HUES48 (cell line): ENCODE results near the gene CTR9.

Experiments used
- H3K27ac ChIP-seq: one replicate; pipeline ENCODE4 v1.7.0; 2013; ENCODE audit warnings: low read depth, low read length, inconsistent platforms
- H3K27me3 ChIP-seq: 2 replicates; pipeline ENCODE4 v1.6.1; 2013; ENCODE audit warnings: mild to moderate bottlenecking, low read length; ENCODE audit not compliant: control insufficient read depth, insufficient read depth
- H3K36me3 ChIP-seq: 2 replicates; pipeline ENCODE4 v1.6.1; 2013; ENCODE audit warnings: low read length; ENCODE audit not compliant: control insufficient read depth, insufficient read depth
- H3K4me1 ChIP-seq: 2 replicates; pipeline ENCODE4 v1.6.1; 2013; ENCODE audit warnings: mild to moderate bottlenecking, low read length; ENCODE audit not compliant: control insufficient read depth, insufficient read depth
- H3K4me3 ChIP-seq: 2 replicates; pipeline ENCODE4 v1.5.1; 2013; ENCODE audit warnings: mild to moderate bottlenecking, low read depth, low read length
- H3K9ac ChIP-seq: 2 replicates; pipeline ENCODE4 v1.6.1; 2013; ENCODE audit warnings: mild to moderate bottlenecking, low read depth, low read length, moderate library complexity
- H3K9me3 ChIP-seq: 2 replicates; pipeline ENCODE4 v1.6.1; 2013; ENCODE audit warnings: low read length; ENCODE audit not compliant: control insufficient read depth, insufficient read depth

Gene CTR9

DNA sequence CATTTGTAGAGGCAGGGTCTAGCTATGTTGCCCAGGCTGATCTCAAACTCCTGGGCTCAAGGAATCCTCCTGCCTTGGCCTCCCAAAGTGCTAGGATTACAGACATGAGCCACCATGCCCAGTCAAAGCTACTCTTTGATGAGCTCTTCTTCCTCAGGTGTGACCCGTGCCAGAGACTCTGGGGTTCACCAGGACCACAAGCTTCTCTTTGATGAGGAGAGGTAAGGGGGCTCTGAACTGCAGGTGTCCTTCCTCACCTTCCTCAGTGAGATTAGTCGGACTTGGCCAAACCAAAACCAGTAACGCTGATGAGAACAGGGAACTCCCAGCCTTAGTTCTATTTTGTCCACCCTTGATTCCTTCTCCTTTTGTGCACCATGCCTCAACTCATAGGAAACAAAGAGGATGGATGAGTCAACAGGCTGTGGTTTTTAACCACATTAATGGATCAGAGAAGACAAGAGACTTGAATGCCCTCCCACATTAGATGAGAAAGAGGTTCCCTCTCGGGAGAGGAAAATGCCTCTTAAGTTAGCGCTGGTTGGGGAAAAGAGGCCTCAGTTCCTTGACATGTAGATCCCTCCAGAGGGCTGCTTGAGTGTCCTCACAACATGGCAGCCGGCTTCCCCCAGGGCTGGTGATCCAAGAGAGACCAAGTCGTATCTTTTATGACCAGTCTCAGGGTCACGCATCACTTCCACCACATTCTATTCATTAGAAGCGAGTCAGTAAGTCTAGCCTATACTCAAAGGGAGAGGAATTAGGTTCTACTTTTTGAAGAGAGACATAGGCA lies 25.7 kb upstream of the CTR9 start:
- H3K27ac ChIP-seq = no peak overlapping the region
- H3K4me3 ChIP-seq = no peak overlapping the region
- H3K27me3 ChIP-seq = no peaks in the 10 kb centered on the region
- H3K9ac ChIP-seq = no peak overlapping the region
- H3K36me3 ChIP-seq = no peaks in the 10 kb centered on the region
- H3K9me3 ChIP-seq = no peaks in the 10 kb centered on the region
- H3K4me1 ChIP-seq = no peaks in the 10 kb centered on the region

DNA sequence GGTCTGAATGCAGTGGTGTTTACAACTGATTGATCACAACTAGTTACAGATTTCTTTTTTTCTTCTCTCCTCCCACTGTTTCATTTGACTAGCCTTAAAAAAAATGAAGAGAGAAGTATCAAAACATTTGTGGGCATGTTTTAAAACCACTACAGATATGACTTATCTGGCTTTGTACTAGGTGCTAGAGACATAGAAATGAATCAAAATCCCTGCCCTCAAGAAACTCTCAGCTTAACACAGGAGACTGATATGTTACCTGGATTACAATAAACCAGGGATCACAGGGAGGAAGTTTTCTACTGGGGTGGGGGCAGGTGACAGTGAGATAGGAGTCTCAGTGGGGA lies 25.2 kb upstream of the CTR9 start:
- Histone ChIP-seq H3K9me3 (no peaks in the 10 kb centered on the region), H3K27ac (no peak overlapping the region), H3K4me1 (no peaks in the 10 kb centered on the region), H3K4me3 (no peak overlapping the region), H3K9ac (no peak overlapping the region), H3K27me3 (no peaks in the 10 kb centered on the region), H3K36me3 (no peaks in the 10 kb centered on the region)

DNA sequence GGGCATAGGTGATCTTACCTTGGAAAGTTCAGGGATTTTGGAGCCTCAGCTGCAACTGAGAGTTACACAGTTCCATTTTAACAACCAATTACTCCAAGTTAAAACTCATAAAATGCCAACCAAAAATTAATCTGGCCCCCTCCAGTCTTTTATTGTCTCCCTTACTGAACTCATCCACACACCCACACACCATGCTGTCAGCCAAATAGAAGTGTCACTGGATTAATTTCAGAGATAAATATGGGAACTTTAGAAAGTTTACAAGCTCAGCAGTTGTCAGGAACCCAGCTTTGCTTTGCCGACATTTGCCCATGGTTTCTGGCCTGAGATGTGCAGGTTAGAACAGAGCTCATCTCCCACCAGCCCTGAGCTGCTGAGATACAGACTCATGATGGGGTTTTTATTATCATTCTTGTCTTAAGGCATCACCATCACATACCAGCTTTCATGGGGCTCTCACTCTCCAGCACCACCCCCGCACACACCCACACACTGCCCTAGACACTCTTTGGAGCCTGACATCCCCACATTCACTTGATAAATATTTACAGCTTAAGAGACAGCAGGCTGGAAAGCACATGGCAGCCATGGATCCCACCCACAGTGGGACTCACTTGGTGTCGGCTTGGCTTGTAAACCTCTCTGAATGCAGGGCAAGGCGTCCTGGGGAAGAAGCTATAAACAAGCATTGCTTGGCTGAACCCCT lies 23.7 kb upstream of the CTR9 start:
- Histone ChIP-seq H3K36me3 (no peaks in the 10 kb centered on the region), H3K27me3 (no peaks in the 10 kb centered on the region), H3K9me3 (no peaks in the 10 kb centered on the region), H3K27ac (no peak overlapping the region), H3K4me3 (no peak overlapping the region), H3K4me1 (no peaks in the 10 kb centered on the region), H3K9ac (no peak overlapping the region)

DNA sequence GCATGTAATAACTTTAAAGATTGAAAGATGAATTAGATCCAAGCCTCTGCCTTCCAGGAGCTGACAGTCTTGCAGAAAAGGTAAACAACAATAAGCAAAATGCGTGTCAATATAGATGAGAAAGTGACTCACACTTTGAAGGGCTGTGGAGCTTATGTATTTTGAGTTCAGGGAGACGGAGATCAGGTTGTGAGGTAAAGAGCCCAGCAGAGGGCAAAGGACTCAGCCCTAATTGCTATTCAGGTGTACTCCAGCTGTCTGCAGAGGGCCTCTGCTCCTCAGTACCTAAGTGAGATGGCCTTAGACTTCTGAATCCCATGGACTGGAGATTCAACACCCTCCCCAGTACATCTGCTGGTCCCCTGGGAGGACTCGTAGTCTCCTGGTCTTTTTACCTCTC lies 22.9 kb upstream of the CTR9 start:
- Histone ChIP-seq H3K4me3 (peak overlapping the region; percentile 78; the same call in 1 of the 2 replicates), H3K27me3 (no peaks in the 10 kb centered on the region), H3K4me1 (no peaks in the 10 kb centered on the region)

DNA sequence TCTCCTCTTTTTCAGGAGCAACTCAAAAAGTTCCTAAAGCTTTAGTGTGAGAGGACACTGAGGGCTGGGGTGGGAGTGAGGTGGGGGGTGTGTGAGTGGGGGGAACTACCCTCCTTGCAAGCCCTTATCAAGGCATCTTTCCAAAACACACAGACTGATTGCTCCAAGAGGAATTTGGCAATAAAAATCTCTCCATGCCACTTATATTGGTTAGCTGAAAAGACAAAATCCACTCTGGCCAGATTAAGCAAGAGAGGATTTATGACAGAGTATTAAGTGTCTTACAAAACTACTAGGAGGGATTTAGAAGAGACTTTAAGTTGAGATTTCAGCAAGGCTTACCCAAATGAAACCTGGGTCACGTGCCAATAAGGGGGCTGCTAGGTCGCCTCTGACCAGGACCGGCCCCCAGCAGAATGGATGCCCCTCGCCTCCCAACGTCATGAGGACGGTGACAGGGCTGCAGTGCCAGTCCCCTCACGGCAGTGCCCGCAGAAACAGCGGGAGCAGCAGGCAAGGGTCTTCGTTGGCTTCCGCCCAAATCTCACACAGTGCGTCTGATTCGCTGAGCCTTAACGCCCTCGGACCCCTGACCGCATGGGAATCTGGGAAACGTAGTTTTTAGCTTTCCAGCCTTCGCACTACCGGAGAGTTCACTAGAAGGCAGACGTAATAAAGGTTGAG lies 22.1 kb upstream of the CTR9 start:
- Histone ChIP-seq H3K27me3 (no peaks in the 10 kb centered on the region), H3K4me3 (peak overlapping the region; percentile 78), H3K36me3 (no peaks in the 10 kb centered on the region), H3K4me1 (no peaks in the 10 kb centered on the region), H3K27ac (no peak overlapping the region), H3K9me3 (no peaks in the 10 kb centered on the region), H3K9ac (peak overlapping the region; percentile 54; the same call in 1 of the 2 replicates)

More for the DNA sequence above, 22.9 kb upstream of the CTR9 start:
- no peak overlapping the region for H3K9ac ChIP-seq
- no peaks in the 10 kb centered on the region for H3K9me3 ChIP-seq
- H3K27ac ChIP-seq = no peak overlapping the region
- no peaks in the 10 kb centered on the region for H3K36me3 ChIP-seq

DNA sequence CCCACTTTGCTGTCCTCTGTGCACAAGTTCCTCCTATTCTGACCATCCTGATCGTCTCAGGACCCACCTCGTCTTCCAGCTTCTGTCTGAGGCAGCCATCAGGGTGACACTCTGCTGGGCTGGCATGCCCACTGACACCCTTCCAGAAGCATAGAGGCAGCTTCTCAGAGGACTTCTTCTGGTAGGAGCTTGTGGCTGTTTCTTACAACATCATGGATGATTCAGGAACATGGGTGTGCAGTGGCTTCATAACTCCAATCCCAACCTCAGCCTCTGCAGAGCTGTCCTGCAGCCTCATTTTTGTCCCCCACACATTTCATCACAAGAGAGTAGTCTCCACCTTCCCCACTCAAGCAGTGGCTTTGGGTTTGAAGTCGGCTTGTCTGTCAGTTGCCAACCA lies 20.9 kb upstream of the CTR9 start:
- H3K9ac ChIP-seq = no peak overlapping the region
- no peaks in the 10 kb centered on the region for H3K27me3 ChIP-seq
- no peaks in the 10 kb centered on the region for H3K36me3 ChIP-seq
- H3K27ac ChIP-seq = no peak overlapping the region
- H3K9me3 ChIP-seq = no peaks in the 10 kb centered on the region
- H3K4me1 ChIP-seq = no peaks in the 10 kb centered on the region
- no peak overlapping the region for H3K4me3 ChIP-seq

DNA sequence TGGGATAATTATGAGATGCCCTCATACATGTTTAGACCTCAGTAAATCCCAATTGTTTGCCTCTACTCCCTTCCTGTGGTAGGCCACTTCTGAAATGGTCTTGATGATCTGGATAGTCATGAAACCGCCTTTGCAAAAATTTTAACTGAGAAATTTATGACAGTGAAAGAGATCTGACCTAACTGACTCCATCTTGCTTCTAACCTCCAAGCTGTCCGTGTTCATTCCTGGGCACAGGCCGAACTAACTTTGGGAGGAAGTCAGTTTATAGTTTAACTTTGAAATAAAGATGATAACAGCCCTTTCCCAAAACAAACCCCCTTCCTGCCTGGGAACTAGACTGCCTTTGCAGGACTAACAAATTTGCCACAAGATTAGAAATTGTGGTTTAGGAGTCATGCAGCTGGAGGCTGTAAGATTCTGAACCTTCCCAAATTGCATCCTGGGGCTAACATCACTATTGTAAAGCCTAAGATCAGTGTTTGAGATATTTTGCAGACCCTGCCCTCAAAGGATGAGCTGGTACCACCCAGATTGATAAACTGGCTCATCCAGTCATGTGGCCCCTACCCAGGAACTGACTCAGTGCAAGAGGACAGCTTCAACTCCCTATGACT lies 19.9 kb upstream of the CTR9 start:
- H3K27me3 ChIP-seq = no peaks in the 10 kb centered on the region

DNA sequence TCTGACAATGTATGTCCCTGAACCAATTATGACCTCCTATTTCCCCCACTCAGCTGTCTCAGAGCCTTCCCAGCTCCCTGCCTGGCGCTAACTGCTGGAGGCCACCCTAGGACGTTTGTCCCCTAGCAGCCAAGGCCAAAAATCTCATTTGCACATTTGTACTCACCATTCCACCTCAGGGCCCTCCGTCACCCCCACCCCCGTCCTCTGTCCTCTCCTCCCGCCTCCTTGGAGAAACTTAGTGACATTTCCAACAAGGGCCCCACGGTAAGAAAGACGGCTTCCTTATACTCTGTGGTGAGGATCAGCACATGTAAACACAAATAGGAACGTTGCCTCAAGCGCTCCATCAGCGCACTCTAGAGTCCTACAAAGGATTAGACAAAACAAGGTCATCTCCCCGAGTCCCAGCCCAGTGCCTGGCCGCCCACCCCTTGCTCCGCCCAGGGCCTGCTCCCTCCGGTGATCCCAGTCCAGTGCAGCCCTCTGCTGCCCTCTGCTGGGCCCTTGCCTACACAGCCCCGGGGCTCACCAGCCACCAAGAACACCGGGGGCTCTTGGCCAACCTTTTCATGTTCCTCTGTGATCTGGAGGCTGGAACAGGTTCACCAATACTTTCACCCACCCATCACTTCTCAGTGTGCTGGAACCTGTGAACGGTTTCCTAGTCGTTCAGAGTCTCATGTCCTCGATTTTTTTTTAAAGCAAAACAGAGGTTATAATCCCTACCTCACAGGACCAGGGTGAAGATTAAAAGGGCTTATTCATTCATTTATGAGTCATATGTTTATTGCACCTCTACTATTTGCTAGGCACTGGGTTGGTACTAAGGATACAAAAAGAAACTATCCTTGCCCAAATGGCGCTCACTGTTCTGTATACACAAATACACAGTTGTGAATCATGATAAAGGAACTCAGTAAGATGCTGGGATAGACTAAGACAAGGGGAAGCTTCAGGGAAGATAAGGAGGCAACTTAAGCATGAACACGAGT lies 15.3 kb upstream of the CTR9 start:
- Histone ChIP-seq H3K9me3 (no peaks in the 10 kb centered on the region), H3K4me1 (0 out of 2 replicates have a peak, but pooled peaks cover 3% of the 10 kb centered on the region), H3K4me3 (peak overlapping the region; percentile 46), H3K27ac (no peak overlapping the region), H3K36me3 (no peaks in the 10 kb centered on the region), H3K27me3 (no peaks in the 10 kb centered on the region), H3K9ac (0 out of 2 replicates have a peak overlapping the region, but pooled peaks have one; percentile 13)

More for the DNA sequence above, 19.9 kb upstream of the CTR9 start:
- no peak overlapping the region for H3K27ac ChIP-seq
- H3K9ac ChIP-seq = no peak overlapping the region
- no peaks in the 10 kb centered on the region for H3K9me3 ChIP-seq
- H3K36me3 ChIP-seq = no peaks in the 10 kb centered on the region
- 0 out of 2 replicates have a peak, but pooled peaks cover 3% of the 10 kb centered on the region for H3K4me1 ChIP-seq
- H3K4me3 ChIP-seq = no peak overlapping the region

DNA sequence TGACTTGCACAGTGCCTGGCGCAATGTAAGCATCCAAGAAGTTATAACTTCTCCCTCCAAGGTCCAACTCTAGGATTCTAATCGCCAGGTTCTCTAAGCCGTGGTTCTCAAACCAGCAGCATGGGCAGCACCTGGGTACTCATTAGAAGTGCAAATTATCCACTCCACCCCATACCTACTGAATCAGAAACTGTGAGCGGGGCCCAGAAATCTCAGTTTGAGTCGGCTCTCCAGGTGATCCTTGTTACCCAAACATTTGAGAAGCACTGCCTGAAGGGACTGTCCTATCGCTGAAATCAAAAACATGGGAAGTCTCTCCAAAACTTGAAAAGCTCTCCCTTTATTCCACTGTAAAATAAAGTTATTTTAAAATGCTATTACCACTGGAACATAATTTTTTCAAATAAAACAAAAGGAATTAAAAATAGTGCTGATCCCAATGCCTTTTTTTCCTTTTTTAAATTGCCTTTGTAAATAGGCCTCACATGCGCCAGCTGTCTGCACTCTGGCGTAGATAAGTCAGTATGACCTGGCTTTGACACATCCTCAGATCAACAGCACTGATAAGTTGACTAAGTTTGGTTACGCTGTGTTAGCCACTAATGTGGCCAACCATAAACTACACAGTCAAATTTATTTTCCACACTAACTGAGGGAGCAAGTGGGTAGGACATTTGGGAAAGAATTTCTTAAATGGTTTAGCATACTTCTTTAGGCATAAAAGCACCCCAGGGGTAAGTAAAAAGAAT lies 8.4 kb upstream of the CTR9 start:
- H3K4me1 ChIP-seq = no peaks in the 10 kb centered on the region
- H3K9me3 ChIP-seq = no peaks in the 10 kb centered on the region
- H3K9ac ChIP-seq = no peak overlapping the region
- no peaks in the 10 kb centered on the region for H3K27me3 ChIP-seq
- no peak overlapping the region for H3K4me3 ChIP-seq
- no peak overlapping the region for H3K27ac ChIP-seq
- H3K36me3 ChIP-seq = no peaks in the 10 kb centered on the region
